Hypothalamus (tissue), 51 donors: ENCODE data around the gene VPS11.
"Not testable (repeated sequence)": the region's sequence is repeated elsewhere in the genome, so short reads cannot be mapped to it uniquely, and the experiment has no call there.

Source experiments
- DNase-seq, 51 donors: peaks; one replicate each; lab custom pipeline; 2025; lab: John Stamatoyannopoulos, UW

The VPS11 gene

DNA sequence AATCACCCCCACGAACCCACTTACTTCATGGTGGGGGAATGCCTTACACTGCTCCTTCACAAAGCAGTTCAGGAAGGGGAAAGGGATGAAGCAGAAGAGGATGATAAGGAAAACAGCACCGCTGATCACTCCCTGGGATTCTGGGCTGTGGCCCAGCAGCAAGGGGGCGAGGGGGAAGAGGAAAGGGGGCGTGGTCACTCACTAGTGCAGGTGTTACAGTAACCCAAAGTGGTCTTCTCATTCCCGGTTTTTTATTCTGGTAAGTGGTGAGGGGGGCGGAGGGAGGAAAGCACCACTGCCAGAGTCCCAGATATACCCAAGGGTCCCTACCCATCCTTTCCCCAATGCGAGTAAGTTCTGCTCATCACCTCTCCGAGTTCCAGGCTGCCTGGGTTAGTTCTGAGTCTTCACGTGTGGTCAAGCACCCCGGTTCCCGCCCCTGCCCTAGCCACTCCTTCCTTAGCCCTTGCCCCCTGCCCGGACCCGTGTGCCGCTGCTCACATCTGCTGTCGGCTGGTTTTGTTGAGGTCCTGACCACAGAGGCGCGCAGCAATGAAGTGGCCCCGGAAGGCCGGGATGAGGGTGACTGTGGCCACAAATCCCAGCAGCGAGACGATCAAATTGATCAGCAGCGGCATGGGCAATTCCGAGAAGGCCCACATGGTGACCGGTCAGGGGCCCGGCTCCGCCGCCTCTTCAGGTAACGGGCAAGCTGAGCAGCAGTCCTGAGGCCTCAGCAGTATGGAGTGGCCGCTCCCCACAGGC is 33.6 kb downstream of the VPS11 start:
- no peak for DNase-seq

- peak; percentile 56 to 98 (median 83) for DNase-seq
These were observed 34.3 kb downstream of the VPS11 start, which contains the start of gene DPAGT1 for GRCh38 chr11:119101759-119102423. Gene DPAGT1, minus strand, starts transcription at chr11:119101853. Its CDS starts 198 bp downstream, at chr11:119101655.

DNA sequence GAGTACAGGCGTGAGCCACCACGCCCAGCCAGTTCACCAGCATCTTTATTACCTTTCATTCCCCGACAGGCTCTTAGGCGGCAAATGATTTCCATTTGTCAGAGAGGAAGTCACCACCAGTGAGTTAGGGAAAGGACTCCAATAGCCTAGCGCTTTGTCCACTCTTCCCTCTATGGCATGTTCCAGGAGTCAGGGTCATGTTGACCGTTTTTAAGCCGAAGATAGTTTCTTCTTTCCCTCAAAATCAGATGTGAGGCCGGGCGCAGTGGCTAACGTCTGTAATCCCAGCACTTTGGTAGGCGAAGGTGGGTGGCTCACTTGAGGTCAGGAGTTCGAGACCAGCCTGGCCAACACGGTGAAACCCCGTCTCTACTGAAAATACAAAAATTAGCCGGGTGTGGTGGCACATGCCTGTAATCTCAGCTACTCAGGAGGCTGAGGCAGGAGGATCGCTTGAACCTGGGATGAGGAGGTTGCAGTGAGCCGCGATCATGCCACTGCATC is 35.6 kb downstream of the VPS11 start:
- not testable (repeated sequence) for DNase-seq

DNA sequence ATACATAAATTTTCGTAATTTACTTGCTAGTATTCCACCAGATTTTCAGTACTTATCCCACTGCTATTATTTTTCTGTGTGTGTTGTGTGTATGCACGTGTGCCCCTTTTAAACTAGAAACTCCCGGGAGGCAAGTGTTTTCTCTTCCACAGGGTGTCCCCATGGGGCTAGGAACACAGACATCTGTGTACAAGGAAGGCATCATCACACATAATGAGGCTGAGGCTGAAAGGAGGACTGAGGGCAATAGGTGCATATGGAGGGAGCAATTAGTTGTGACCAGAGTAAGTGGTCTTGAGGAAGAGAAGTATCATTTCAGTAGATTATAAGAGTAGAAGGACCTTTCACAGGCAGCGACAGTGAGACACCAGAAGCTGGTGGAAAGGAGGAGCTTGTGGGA is 36.2 kb downstream of the VPS11 start:
- DNase-seq, result peak in 1 of 51 donors; percentile 13

- peak; percentile 14 to 93 (median 81) for DNase-seq
These were observed 39.2 kb downstream of the VPS11 start, which contains the start of gene C2CD2L for GRCh38 chr11:119106564-119107537. Gene C2CD2L, plus strand, starts transcription at chr11:119107344. Its CDS starts 398 bp downstream, at chr11:119107742.

DNA sequence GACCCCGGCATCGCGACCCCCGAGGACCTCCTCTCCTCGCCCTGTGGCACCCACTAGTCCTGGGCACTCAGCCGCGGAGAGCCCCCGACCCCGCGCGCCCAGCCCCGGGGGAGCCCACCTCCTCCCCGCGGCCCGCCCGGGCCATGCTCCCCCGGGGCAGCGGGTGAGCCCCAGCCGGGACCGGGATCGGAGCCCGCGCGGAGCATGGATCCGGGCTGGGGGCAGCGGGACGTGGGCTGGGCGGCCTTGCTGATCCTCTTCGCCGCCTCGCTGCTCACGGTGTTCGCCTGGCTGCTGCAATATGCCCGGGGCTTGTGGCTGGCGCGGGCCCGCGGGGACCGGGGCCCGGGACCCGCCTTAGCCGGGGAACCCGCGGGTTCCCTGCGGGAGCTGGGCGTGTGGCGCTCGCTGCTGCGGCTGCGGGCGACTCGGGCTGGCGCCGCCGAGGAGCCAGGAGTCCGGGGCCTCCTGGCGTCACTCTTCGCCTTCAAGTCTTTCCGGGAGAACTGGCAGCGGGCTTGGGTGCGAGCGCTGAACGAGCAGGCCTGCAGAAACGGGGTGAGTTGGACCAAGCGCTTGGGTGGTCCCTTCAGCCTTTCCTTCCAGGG is 40.0 kb downstream of the VPS11 start:
- peak in 3 of 51 donors; percentile 24 to 49 (median 47) for DNase-seq

DNA sequence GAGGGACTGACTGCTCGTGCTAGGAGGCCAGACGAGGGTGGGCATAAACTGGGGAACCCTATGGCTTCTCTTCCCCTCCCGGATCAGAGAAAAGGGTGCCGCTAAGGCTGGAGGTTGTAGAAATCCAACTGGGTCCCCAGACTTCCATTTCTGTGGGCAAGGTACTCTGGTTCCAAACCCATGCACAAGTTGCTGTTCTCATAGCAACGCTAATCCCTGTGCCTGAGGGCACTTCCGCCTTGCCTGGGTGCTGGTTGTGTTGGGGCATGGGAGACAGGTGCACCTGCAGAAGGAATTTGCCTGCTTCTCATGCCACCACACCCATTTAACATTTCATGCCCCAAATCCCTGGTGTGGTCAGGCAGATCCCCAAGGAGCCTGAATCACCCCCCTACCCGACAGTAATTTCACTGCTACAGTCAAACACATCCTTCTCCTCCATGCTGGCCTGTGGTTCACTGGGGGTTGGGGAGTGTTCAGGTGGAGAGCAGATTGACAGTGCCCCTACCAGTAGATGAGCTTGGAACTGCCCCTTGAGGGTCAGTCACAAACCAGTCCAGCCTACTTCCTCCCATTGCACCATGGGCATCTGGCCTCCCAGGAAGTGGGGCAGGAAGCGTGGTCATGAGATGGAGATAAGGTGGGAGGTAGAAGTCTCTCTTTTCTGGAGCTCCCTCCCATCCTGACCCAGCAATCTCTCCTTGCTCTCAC is 40.7 kb downstream of the VPS11 start:
- DNase-seq, result peak in 17 of 51 donors; percentile 7 to 53 (median 21)

GRCh38 chr11:119108857-119109221 is 41.2 kb downstream of the VPS11 start:
- no peak for DNase-seq

DNA sequence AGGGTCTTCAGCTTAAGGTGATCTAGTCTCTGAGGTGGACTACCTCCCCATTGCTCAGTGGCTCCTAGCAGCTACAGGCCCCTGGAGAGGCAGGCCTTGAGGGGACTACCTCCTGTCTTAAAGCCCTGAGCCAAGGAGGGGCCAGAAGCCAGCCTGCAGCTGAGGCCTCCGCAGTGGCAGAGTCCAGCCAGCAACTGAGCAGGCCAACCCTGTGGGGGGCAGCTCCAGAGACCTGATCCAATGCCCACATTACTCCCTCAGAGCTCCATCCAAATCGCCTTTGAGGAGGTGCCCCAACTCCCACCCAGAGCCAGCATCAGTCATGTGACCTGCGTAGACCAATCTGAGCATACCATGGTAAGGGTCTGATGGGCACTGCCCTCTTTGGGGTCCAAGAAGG is 42.2 kb downstream of the VPS11 start:
- DNase-seq, result no peak

DNA sequence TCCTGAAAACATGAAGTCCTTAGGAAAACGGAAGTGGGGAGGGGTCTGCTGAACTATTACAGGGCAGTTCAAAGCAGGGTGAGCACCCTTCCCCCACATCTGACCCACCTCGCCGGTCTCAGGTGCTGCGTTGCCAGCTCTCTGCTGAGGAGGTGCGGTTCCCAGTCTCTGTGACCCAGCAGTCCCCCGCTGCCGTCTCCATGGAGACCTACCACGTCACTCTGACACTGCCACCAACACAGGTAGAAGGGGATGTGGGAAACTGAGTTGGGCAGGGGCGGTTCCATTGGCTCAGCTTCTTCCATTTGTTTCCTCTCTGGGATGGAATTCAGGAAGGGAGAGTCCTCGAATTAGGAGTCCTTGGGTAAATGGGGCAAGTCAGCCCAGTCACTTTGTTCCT is 42.8 kb downstream of the VPS11 start:
- DNase-seq, result peak in 3 of 51 donors; percentile 20 to 52 (median 22)

GRCh38 chr11:119111361-119111925 is 43.8 kb downstream of the VPS11 start:
- no peak for DNase-seq

GRCh38 chr11:119112314-119113020 is 44.8 kb downstream of the VPS11 start:
- no peak for DNase-seq

DNA sequence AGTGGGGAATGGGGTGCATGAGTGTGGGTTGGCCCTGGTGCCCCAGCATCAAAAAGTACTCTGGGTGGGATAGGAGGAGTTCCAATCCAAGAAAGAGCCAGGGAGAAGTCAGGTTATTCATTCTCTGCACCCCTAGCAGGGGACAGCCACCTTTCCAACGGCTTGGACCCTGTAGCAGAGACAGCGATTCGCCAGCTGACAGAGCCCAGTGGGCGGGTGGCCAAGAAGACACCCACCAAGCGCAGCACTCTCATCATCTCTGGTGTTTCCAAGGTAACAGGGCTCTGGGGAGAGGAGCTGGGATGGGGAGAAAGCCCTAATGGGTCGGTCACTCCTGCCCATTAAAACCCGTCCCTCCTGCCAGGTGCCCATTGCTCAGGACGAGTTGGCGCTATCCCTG is 46.1 kb downstream of the VPS11 start:
- peak in 1 of 51 donors; percentile 38 for DNase-seq

DNA sequence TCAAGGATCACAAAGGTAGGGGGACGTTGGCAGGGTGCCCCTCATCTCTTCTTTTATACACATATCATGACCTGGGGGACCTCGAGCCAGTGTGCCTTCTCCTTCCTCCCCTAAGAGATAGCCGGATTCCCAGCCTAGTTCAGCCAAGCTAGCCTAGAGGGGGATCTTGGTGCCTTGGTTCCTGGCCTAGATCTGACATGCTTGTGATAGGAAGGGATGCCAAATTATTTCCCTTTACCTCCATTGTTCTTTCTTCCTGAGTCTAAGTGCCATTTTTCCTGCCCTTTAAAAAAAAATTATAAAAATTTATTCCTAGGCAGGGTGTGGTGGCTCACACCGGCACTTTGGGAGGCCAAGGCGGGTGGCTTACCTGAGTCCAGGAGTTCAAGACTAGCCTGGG is 46.7 kb downstream of the VPS11 start:
- DNase-seq, result no peak

DNA sequence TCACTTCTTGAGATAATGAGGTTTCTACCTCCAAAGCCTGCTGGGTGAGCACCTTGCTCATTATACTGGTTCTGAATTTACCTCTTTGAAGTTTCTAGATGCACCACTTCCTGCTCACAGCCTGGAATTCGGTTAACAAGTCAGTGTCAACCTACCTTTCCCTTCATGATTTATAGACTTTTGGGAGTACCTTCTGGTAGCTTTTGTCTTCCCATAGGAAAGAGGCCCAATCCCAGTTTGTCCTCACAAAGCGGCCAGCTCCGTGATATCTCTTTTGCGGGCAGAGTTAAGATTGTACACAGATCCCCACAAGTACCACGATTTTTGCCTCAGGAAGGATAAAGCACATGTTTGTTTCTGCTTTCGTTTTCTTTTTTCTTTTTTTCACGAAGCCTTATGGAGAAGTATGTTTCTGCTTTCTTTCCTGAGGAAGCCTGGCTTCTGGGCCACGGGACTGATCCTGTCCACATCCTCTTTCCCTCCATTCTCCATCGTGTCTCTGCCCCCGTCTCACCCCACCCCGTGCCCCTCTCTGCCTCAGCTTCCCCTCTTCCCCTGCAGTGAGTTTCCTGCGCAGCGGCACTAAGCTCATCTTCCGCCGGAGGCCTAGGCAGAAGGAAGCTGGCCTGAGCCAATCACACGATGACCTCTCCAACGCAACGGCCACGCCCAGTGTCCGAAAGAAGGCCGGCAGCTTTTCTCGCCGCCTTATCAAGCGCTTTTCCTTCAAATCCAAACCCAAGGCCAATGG is 48.0 kb downstream of the VPS11 start:
- DNase-seq, result peak in 18 of 51 donors; percentile 13 to 42 (median 27)

- no peak for DNase-seq
These were observed 48.6 kb downstream of the VPS11 start for GRCh38 chr11:119116235-119116594.

- no peak for DNase-seq
These were observed 49.0 kb downstream of the VPS11 start for GRCh38 chr11:119116601-119117000.
